Measurements from ENCODE around the gene OR10A2.
"Not testable (repeated sequence)": the region's sequence is repeated elsewhere in the genome, so short reads cannot be mapped to it uniquely, and the experiment has no call there.

The OR10A2 gene

DNA sequence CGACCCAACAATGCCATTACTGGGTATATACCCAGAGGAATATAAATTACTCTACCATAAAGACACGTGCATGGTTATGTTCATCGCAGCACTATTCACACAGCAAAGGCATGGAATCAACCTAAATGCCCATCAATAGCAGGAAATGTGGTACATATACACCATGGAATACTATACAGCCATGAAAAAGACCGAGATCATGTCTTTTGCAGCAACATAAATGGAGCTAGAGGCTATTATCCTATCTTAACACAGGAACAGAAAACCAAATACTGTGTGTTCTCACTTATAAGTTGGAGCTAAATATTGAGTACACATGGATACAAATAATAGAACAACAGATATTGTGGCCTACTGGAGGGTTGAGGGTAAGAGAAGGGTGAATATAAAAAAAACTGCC lies 26.0 kb downstream of the OR10A2 start:
- DNase-seq = no peak

- DNase-seq = no peak
These were observed 27.0 kb downstream of the OR10A2 start for GRCh38 chr11:6889835-6890234.

DNA sequence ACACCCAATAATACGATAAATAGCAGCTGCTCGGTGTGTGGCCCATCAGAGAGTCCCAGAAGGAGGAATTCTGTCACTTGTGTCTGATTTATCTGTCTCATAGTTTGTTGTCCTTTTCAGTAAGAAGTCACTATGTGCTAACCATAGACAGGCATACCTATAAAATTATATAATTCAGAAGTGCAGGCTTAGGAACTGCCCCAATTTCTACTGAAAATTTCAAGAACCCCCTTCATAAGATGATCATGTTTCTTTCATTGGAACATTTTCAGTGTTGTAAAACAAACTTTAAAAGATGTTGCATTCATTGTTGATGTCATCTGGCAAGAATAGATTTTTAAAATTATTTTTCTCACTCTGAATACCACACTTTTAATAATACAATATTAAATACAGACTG lies 29.5 kb downstream of the OR10A2 start, which contains the start of gene OR2D2:
Gene OR2D2, minus strand, starts transcription at position 101 of the 400 bp plus-strand sequence. Its CDS starts 0 bp downstream, at position 101.
- DNase-seq = no peak

DNA sequence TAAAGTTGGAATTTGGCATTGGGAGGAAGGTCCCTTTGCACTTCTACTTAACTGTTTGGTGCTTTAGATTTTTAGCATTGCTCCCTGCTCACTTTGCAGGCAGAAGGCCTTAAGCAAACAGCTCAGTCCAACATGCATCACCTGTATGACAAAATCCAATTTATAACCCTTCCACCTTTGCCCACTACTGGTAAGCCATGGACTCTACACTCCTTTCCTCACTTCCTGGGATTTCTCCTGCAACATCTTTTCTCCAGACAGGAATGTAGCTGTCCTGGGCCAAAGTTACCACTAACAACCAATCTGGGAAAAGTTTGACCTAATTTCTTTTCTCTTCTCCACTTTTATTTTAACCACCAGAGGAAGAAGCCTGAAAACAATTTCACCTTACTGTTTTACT lies 31.2 kb downstream of the OR10A2 start:
- no peak for DNase-seq

DNA sequence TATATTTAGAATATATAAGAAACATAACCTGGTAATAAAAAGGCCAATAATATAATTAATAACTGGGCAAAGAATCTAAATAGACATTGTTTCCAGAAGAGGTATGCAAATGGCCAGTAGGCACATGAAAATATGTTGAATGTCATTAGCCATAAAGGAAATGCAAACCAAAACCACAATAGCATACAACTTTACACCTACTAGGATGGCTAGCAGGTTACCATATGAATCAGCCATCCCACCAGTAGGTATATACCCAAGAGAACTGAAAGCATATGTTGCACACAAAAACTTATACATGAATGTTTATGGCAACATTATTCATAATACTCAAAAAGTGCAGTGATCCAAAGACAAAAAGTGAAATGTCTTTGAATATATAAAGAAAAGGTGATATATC lies 32.2 kb downstream of the OR10A2 start:
- DNase-seq = no peak

DNA sequence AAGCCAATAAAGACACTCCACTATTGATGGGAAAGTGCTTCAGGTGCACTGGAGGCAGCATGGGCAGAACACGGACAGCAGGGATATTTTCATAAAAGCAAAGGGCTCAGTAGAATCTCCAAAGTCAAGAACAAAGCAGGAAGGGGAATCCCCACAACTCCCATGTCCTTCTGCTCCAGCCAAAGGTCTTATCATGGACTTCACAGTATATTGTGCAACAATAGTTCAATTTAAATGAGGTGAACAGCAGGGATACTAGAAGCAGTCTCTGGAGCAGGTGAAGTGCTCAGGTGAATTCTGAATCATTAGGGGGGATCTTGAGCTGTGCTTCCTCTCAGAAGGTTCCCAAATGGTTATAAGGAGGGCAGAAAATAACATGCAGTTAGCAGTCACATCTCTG lies 36.1 kb downstream of the OR10A2 start:
- no peak for DNase-seq

DNA sequence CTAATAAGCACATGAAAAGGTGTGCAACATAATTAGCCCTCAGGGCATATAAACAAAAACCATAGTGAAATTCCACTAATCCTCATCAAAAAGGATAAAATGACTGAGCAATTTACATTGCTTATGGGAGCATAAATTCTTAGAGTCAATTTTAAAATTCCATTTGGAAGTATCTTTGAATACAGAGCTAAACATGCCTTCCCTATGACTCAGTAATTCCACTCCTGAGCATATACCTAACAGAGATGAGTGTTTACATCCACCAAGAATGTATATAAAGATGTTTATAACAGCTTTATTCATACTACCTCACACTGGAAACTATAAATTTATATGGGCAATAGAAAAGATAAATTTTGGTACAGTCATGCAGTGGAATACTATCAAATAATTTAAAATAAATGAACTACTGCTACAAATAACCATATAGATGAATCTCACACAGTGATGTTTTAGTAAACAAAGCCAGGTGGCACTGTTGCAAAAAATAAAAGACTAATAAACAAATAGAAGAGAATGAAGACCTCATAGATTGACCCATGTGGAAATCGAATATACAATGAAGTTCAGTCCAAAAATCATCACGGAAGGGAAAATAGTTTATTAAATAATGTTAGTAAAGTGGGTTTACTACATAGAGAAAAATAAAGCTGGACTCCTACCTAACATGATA lies 37.6 kb downstream of the OR10A2 start:
- no peak for DNase-seq

DNA sequence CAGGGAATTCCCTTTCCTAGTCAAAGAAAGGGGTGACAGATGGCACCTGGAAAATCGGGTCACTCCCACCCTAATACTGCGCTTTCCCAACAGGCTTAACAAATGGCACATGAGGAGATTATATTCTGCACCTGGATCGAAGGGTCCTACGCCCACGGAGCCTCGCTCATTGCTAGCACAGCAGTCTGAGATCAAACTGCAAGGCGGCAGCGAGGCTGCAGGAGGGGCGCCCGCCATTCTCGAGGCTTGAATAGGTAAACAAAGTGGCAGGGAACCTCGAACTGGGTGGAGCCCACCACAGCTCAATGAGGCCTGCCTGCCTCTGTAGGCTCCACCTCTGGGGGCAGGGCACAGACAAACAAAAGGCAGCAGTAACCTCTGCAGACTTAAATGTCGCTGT lies 41.9 kb downstream of the OR10A2 start:
- DNase-seq = not testable (repeated sequence)

DNA sequence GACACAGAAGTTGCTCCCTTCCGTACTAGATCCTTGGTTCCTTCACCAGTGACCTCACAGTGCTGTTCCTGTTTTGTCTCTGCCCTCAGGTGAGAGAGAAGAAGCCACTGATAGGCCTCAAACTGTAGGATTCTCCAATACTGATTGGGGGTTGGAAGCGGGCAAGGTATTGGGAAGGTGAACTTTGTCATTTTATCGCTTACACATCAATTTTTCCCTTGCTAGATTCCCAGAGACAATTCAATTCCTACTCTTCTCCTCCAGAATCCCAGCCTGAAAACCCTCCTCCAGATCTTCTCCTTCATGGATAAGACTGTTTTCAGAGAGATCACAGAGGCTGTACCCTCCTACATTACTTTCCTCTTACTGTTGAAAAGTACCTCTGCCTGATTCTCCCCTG lies 48.5 kb downstream of the OR10A2 start:
- DNase-seq = no peak

GRCh38 chr11:6911948-6912347 lies 49.1 kb downstream of the OR10A2 start:
- DNase-seq = no peak

GRCh38 chr11:6919698-6920097 lies 56.8 kb downstream of the OR10A2 start:
- DNase-seq = no peak

- DNase-seq = no peak
These were observed 57.8 kb downstream of the OR10A2 start, which contains the start of gene OR2D3 for GRCh38 chr11:6920702-6921101. OR2D3 (plus strand) TSS chr11:6921002; CDS start chr11:6921002, 0 bp downstream.

All from stimulated activated CD4-positive, alpha-beta T cell treated with anti-CD3 and anti-CD28 coated beads, Interleukin-2, amount 100 ng/mL, for 48 hours (primary cell).